ENCODE data around the gene TPSAB1.
"Not testable (repeated sequence)": the region's sequence is repeated elsewhere in the genome, so short reads cannot be mapped to it uniquely, and the experiment has no call there.

Gene TPSAB1

GRCh38 chr16:1263591-1264344, 23.3 kb downstream of the TPSAB1 start:
- in situ Hi-C loops (cut with MboI; ENCODE audit: low sequenced_read_pairs): no loop called here

- in situ Hi-C loops (cut with MboI; ENCODE audit: low sequenced_read_pairs): no loop called here
Measured at GRCh38 chr16:1264345-1265089, 24.0 kb downstream of the TPSAB1 start.

GRCh38 chr16:1265090-1265630, 24.7 kb downstream of the TPSAB1 start:
- in situ Hi-C loops (cut with MboI; ENCODE audit: low sequenced_read_pairs): no loop called here

DNA sequence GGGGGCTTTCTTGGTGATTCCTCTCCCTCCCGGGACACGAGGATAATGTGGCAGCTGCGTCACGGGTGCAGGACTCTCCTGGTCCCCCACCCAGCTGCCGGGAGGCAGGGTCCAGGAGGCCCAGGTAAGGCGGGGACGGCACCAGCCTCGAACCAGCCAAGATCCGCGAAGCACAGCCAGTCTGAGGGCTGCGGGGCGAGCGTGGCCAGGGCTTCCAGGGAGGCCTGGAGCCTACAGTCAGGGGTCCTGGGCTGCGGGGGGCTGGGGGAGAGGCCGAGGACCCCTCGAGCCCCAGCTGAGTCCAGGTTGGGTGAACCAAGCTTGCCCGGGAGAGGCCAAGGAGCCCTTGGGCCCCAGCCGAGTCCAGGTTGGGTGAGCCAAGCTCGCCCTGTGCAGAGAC, 25.3 kb downstream of the TPSAB1 start:
- in situ Hi-C loops (cut with MboI; ENCODE audit: low sequenced_read_pairs): no loop called here

DNA sequence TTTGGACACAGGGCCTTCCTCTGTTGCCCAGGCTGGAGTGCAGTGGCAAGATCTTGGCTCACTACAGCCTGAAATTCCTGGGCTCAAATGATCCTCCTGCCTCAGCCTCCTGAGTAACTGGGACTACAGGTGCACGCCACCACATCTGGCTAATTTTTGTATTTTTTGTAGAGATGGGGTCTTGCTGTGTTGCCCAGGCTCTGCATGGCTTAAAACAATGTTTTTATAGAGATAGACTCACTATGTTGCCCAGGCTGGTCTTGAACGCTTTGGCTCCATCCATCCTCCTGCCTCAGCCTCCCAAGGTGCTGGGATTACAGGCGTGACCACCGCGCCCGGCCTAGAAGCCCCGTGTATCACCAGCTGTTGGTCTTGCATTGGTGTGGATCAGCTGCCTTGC, 28.9 kb downstream of the TPSAB1 start:
- in situ Hi-C loops (cut with MboI; ENCODE audit: low sequenced_read_pairs): not testable (repeated sequence)

GRCh38 chr16:1271380-1271723, 30.8 kb downstream of the TPSAB1 start:
- in situ Hi-C loops (cut with MboI; ENCODE audit: low sequenced_read_pairs): no loop called here

DNA sequence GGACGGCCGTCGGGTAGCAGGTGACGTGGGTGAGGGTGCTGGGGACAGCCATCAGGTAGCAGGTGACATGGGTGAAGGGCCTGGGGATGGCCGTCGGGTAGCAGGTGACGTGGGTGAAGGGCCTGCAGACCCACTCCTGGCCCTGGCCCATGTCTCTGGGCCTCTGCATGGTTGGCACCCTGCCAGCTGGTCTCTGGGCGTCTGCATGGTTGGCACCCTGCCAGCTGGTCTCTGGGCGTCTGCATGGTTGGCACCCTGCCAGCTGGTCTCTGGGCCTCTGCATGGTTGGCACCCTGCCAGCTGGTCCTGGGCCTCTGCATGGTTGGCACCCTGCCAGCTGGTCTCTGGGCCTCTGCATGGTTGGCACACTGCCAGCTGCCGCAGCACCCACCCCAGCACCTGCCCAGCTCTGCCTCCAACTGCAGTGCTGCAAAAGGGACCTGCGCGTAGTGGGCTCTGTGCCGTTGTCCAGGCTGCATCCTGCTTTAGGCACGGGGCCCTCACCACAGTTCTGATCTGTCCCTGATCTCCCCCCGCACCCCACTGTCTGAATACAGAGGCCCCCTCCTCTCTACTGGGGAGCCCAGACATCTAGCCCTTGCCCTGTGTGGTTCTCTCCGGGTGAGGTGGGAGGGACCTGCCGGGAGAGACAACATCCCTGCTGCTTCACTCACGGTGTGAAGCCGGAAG, 31.4 kb downstream of the TPSAB1 start:
- in situ Hi-C loops (cut with MboI; ENCODE audit: low sequenced_read_pairs): not testable (repeated sequence)

GRCh38 chr16:1272453-1273198, 32.1 kb downstream of the TPSAB1 start:
- in situ Hi-C loops (cut with MboI; ENCODE audit: low sequenced_read_pairs): no loop called here

DNA sequence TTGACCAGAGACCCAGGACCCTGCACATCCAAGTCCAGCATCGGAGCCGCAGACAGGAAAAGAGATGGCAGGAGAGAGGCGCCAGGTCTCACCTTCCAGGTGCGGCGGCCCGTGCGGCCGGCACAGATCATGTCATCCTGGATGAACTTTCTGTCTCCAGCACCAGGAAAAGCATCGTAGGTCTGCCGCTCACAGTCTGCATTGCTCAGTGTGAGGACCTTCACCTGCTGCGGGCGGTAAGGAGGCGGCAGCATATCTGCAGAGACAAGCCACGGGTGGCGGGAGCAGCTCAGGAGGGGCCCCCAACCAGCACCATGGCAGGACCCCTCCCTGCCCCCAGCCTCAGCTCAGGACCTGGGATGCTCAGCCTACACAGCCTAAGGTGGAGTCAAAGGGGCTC, 33.3 kb downstream of the TPSAB1 start:
- in situ Hi-C loops (cut with MboI; ENCODE audit: low sequenced_read_pairs): no loop called here

DNA sequence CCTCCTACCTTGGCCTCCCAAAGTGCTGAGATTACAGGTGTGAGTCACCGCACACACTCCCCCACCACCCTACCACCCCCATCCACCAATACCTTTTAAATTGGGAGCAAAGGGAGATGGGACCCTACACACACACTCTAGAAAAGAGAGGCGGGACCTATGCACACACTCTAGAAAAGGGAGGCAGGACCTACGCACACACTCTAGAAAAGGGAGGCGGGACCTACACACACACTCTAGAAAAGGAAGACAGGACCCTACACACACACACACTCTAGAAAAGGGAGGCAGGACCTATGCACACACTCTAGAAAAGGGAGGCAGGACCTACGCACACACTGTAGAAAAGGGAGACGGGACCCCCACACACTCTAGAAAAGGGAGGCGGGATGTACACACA, 34.3 kb downstream of the TPSAB1 start:
- in situ Hi-C loops (cut with MboI; ENCODE audit: low sequenced_read_pairs): no loop called here

GRCh38 chr16:1275791-1276579, 35.5 kb downstream of the TPSAB1 start:
- in situ Hi-C loops (cut with MboI; ENCODE audit: low sequenced_read_pairs): no loop called here

DNA sequence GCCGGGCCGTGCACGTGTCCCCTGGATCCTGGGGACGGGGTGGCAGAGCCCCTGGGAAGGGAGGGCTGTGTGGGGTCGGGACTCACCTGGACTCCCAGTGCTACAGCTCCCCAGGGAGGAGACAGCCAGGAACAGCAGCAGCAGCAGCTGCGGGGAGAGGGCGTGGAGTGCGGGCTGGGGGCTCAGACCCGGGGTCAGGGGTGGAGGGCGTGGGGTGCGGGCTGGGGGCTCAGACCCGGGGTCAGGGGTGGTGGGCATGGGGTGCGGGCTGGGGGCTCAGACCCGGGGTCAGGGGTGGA, 36.0 kb downstream of the TPSAB1 start:
- in situ Hi-C loops (cut with MboI; ENCODE audit: low sequenced_read_pairs): no loop called here

DNA sequence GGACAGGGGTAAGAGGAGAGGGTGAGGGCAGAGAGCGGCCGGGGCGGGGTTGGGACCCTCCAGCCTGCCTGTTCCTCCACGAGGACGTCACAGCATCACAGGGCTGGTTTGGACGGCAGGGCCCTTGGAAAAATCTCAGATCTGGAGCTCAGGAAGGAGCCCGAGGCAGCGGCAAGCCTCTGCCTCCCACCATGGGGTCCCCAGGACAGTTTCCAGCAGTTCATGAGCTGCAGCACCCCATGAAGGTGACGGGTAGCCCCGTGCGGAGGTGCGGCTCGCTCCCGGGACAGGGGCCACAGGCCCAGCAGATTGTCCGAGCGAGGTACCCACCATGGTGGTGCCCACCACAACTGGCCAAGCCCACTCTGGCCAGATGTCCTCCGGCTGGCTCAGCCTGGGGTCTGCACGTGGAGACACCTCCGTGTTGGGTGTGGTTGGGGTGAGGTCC, 36.7 kb downstream of the TPSAB1 start:
- in situ Hi-C loops (cut with MboI; ENCODE audit: low sequenced_read_pairs): no loop called here

DNA sequence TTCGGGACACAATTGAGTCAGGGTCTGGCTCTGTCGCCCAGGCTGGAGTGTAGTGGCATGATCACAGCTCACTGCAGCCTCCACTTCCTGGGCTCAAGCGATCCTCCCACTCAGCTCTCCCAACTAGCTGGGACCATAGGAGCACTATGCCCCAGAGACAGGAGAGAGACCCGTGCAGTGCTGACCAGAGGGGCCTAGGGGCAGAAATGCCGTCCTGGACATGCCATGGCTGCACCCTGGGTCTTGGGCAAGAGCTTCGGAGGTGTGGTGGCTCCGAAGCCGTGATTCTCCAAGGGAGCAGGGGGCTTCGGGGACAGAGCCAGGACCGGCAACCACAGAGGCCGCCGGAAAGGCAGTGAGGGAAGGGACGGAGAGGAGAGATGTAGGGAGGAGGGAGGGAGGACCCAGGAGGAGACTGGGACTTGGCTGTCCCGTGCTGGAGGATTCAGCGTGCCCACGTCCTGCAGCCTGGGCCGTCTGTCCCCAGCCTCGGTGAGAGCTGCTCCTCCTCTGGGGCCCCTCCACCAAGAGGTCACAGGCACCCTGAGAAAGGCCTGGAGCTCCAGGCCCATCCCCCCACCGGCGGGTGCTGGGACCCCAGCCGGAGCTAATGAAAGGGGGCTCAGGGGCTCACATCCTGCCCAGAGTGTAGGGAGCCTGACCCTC, 37.2 kb downstream of the TPSAB1 start:
- in situ Hi-C loops (cut with MboI; ENCODE audit: low sequenced_read_pairs): no loop called here

GRCh38 chr16:1278477-1278876, 38.0 kb downstream of the TPSAB1 start:
- in situ Hi-C loops (cut with MboI; ENCODE audit: low sequenced_read_pairs): no loop called here

- in situ Hi-C loops (cut with MboI; ENCODE audit: low sequenced_read_pairs): no loop called here
Measured at GRCh38 chr16:1279081-1279944, 38.8 kb downstream of the TPSAB1 start.

DNA sequence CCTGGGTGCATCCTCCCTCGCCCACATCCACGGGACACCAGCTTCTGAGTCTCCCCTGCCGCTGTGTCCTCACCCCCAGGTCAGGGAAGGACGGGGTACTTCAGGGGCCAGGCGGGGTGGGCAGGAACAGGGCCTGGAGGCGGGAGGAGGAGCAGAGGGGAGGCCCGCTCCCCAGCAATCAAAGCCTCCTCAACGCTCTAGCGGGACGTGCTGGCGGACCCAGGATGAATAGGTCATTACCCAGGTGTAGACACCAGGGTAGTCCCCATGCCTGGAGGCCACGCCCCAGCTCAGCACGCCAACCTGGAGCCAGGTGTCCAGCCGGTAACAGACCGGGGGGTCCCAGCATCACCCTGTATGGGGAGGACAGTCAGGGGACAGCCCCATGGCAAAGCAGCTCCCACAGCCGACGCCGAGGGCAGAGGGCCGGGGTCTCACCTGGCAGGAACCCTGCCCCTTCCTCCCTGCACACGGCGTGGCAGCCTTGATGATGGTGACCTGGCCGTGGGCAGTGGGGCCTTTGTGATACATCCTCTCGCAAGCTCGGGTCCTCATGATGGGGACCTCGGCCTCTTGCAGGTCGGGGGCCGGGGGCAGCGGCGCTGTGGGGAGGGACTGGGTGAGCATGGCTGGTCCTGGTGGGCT, 39.6 kb downstream of the TPSAB1 start:
- in situ Hi-C loops (cut with MboI; ENCODE audit: low sequenced_read_pairs): no loop called here

GRCh38 chr16:1280783-1281182, 40.3 kb downstream of the TPSAB1 start:
- in situ Hi-C loops (cut with MboI; ENCODE audit: low sequenced_read_pairs): no loop called here

All from hTERT RPE-1 (cell line).